H1 (cell line): ENCODE results near the gene MDC1. TPM values are rescaled to one million over a fixed set of nuclear protein-coding genes. Genes with fewer than 3 reads are reported as not detected.

Experiments used
- CTCF ChIA-PET: fragments of 300-600 bp; sonication (Branson Sonifier 250); formaldehyde crosslinking; loops from one replicate; lab custom pipeline; 2021; ENCODE audit not compliant: partially characterized antibody; lab: Charles Lee
- POLR2A ChIA-PET: fragments of 300-600 bp; sonication (Branson Sonifier 250); formaldehyde crosslinking; loops from one replicate; lab custom pipeline; 2021; ENCODE audit warnings: inconsistent platforms; ENCODE audit not compliant: partially characterized antibody; lab: Charles Lee
- DNase-seq, 2 experiments: peaks; one replicate each; pipeline versions ENCODE4 v3.0.0 to v3.0.0-alpha.2; 2010 to 2022; ENCODE audit warnings: low spot score in 2 of 2, low read depth in 1 of 2, mixed read lengths in 1 of 2
- FAIRE-seq: peaks from 2 replicates; lab custom pipeline; 2011; peaks lifted over from hg19 to GRCh38; lab: Jason Lieb, UNC
- H2AFZ ChIP-seq: 2 replicates; pipeline ENCODE4 v1.8.1; 2012; ENCODE audit warnings: low read length, inconsistent platforms
- H2AK5ac ChIP-seq: 2 replicates; pipeline ENCODE4 v1.6.1; 2013; ENCODE audit warnings: low read depth, low read length
- H2BK120ac ChIP-seq: replicated peaks from 2 replicates; pipeline ENCODE3; 2013; ENCODE audit warnings: low read depth, low read length, inconsistent platforms
- H2BK12ac ChIP-seq: 2 replicates; pipeline ENCODE4 v1.6.1; 2013; ENCODE audit warnings: low read depth, low read length
- H2BK15ac ChIP-seq: 2 replicates; pipeline ENCODE4 v1.6.1; 2013; ENCODE audit warnings: low read length
- H2BK20ac ChIP-seq: 2 replicates; pipeline ENCODE4 v1.6.1; 2013; ENCODE audit warnings: low read length
- H2BK5ac ChIP-seq: 2 replicates; pipeline ENCODE4 v1.6.1; 2013; ENCODE audit warnings: low read depth, low read length
- H3K14ac ChIP-seq: 2 replicates; pipeline ENCODE4 v1.6.1; 2013; ENCODE audit warnings: inconsistent platforms; ENCODE audit not compliant: insufficient read length
- H3K18ac ChIP-seq: 2 replicates; pipeline ENCODE4 v1.6.1; 2013; ENCODE audit warnings: low read length; ENCODE audit errors: extremely low read depth
- H3K23ac ChIP-seq: 2 replicates; pipeline ENCODE4 v1.6.1; 2013; ENCODE audit warnings: inconsistent platforms; ENCODE audit not compliant: insufficient read length
- H3K23me2 ChIP-seq: 2 replicates; pipeline ENCODE4 v1.6.1; 2013; ENCODE audit warnings: low read depth, low read length
- H3K27ac ChIP-seq: 2 replicates; pipeline ENCODE4 v1.6.1; 2011; ENCODE audit warnings: low read depth, low read length, inconsistent platforms
- H3K27me3 ChIP-seq, 4 experiments: replicated peaks in 1 of 4; 1 replicate in 1 of 4; 2 replicates in 3 of 4; pipeline versions ENCODE4 v1.6.1 to v1.8.1; 2011 to 2013; ENCODE audit warnings: low read length in 3 of 4, mild to moderate bottlenecking in 3 of 4, inconsistent platforms in 2 of 4, mixed read lengths in 2 of 4, moderate library complexity in 1 of 4; ENCODE audit not compliant: control insufficient read depth in 3 of 4, insufficient read depth in 3 of 4; ENCODE audit errors: extremely low read depth in 1 of 4
- H3K36me3 ChIP-seq, 4 experiments: 2 replicates each; pipeline versions ENCODE4 v1.6.1 to v1.8.1; 2011 to 2013; ENCODE audit warnings: mild to moderate bottlenecking in 4 of 4, low read length in 3 of 4, moderate library complexity in 2 of 4, control low read depth in 1 of 4, inconsistent platforms in 1 of 4; ENCODE audit not compliant: insufficient read depth in 4 of 4, control insufficient read depth in 2 of 4
- H3K4ac ChIP-seq: replicated peaks from 2 replicates; pipeline ENCODE3; 2013; ENCODE audit warnings: low read length, low read depth, mixed read lengths, inconsistent platforms; ENCODE audit not compliant: insufficient read length
- H3K4me1 ChIP-seq, 4 experiments: replicated peaks in 1 of 4; 1 replicate in 1 of 4; 2 replicates in 3 of 4; pipeline versions ENCODE4 v1.6.1 to v1.8.1; 2011 to 2013; ENCODE audit warnings: low read length in 3 of 4, inconsistent platforms in 2 of 4, mixed read lengths in 1 of 4; ENCODE audit not compliant: insufficient read depth in 4 of 4, control insufficient read depth in 3 of 4
- H3K4me2 ChIP-seq, 2 experiments: 2 replicates each; pipeline versions ENCODE4 v1.6.1 to v1.8.1; 2011 to 2013; ENCODE audit warnings: low read depth in 2 of 2, low read length in 2 of 2, control low read depth in 1 of 2, inconsistent platforms in 1 of 2, mild to moderate bottlenecking in 1 of 2; ENCODE audit not compliant: insufficient read depth in 1 of 2
- H3K4me3 ChIP-seq, 4 experiments: fragments of 200-600, 300-600 bp in 1 of 4; sonication (generic), shearing (Covaris generic), sonication (Bioruptor Twin) in 1 of 4; 2 replicates each; pipeline versions ENCODE4 v1.5.1 to v1.8.1; 2011 to 2016; ENCODE audit warnings: low read length in 4 of 4, low read depth in 3 of 4, control low read depth in 2 of 4, inconsistent platforms in 2 of 4, mild to moderate bottlenecking in 2 of 4, mixed read lengths in 1 of 4, moderate library complexity in 1 of 4; ENCODE audit not compliant: insufficient read depth in 2 of 4; ENCODE audit errors: extremely low read depth in 1 of 4
- H3K56ac ChIP-seq: replicated peaks from 2 replicates; pipeline ENCODE3; 2013; ENCODE audit warnings: low read depth, mild to moderate bottlenecking, mixed read lengths, low read length, inconsistent platforms; ENCODE audit not compliant: insufficient read length
- H3K79me1 ChIP-seq: 2 replicates; pipeline ENCODE4 v1.6.1; 2013; ENCODE audit warnings: low read depth, low read length, control low read depth
- H3K79me2 ChIP-seq, 2 experiments: 2 replicates each; pipeline versions ENCODE4 v1.6.1 to v1.8.1; 2012 to 2013; ENCODE audit warnings: low read length in 2 of 2, mild to moderate bottlenecking in 2 of 2, inconsistent platforms in 1 of 2; ENCODE audit not compliant: insufficient read depth in 2 of 2, control insufficient read depth in 1 of 2
- H3K9ac ChIP-seq, 4 experiments: replicated peaks in 1 of 4; 1 replicate in 1 of 4; 2 replicates in 3 of 4; pipeline versions ENCODE4 v1.6.1 to v1.8.1; 2011 to 2013; ENCODE audit warnings: low read depth in 3 of 4, low read length in 3 of 4, control low read depth in 2 of 4, mild to moderate bottlenecking in 2 of 4, moderate library complexity in 2 of 4, inconsistent platforms in 1 of 4; ENCODE audit errors: extremely low read depth in 1 of 4
- H3K9me3 ChIP-seq, 2 experiments: 2 replicates each; pipeline versions ENCODE4 v1.6.1 to v1.8.1; 2012 to 2013; ENCODE audit warnings: mild to moderate bottlenecking in 2 of 2, moderate library complexity in 2 of 2, control low read depth in 1 of 2, inconsistent platforms in 1 of 2, low read depth in 1 of 2, low read length in 1 of 2, mixed read lengths in 1 of 2; ENCODE audit not compliant: insufficient read depth in 2 of 2
- H4K20me1 ChIP-seq, 2 experiments: replicated peaks in 1 of 2; 2 replicates each; pipeline versions ENCODE3 to v1.8.1; 2011 to 2013; ENCODE audit warnings: inconsistent platforms in 2 of 2, low read length in 2 of 2, mild to moderate bottlenecking in 1 of 2; ENCODE audit not compliant: insufficient read depth in 2 of 2, control insufficient read depth in 1 of 2
- H4K5ac ChIP-seq: 2 replicates; pipeline ENCODE4 v1.6.1; 2013; ENCODE audit warnings: low read length, low read depth, mixed read lengths, inconsistent platforms; ENCODE audit not compliant: insufficient read length
- H4K8ac ChIP-seq: 2 replicates; pipeline ENCODE4 v1.8.0; 2013; ENCODE audit warnings: mild to moderate bottlenecking, moderate library complexity, low read length, inconsistent platforms; ENCODE audit not compliant: insufficient read depth; ENCODE audit errors: extremely low read depth
- H4K91ac ChIP-seq: replicated peaks from 2 replicates; pipeline ENCODE3; 2013; ENCODE audit warnings: low read length, mixed read lengths, inconsistent platforms; ENCODE audit not compliant: insufficient read length
- BACH1 ChIP-seq: IDR thresholded peaks from 2 replicates; pipeline ENCODE4 v1.6.1; 2012; ENCODE audit warnings: low read length, improper control_type of control experiment
- KDM5A ChIP-seq: fragments of 200-600 bp; IDR thresholded peaks from 2 replicates; pipeline ENCODE4 v1.7.1; 2012; ENCODE audit warnings: mild to moderate bottlenecking, low read length, inconsistent platforms, mixed read lengths
- RFX5 ChIP-seq: IDR thresholded peaks from 2 replicates; pipeline ENCODE4 v1.6.1; 2011; ENCODE audit warnings: low read depth, low read length, improper control_type of control experiment, borderline replicate concordance
- SAP30 ChIP-seq: fragments of 300-600 bp; sonication (generic); IDR thresholded peaks from 2 replicates; pipeline ENCODE4 v1.7.1; 2012; ENCODE audit warnings: low read length, moderate library complexity, mild to moderate bottlenecking, inconsistent platforms; ENCODE audit not compliant: insufficient read depth, insufficient replicate concordance
- SIRT6 ChIP-seq: IDR thresholded peaks from one replicate; pipeline ENCODE4 v1.7.1; 2012; ENCODE audit warnings: low read length, inconsistent platforms
- SP1 ChIP-seq: IDR thresholded peaks from 2 replicates; pipeline ENCODE4 v1.6.1; 2011; ENCODE audit warnings: low read depth, low read length
- WGBS, 2 experiments: shearing (Covaris generic) in 1 of 2; methylation state at CpG; one replicate each; pipeline versions ENCODE4 v1.1.6 to v1.1.7; 2013 to 2015; ENCODE audit warnings: low lambda C conversion rate in 2 of 2, mixed read lengths in 2 of 2, inconsistent platforms in 1 of 2, low coverage in 1 of 2, missing lambda C conversion rate in 1 of 2; ENCODE audit not compliant: insufficient replicate concordance in 2 of 2, insufficient coverage in 1 of 2, insufficient read length in 1 of 2; ENCODE audit errors: extremely low coverage in 1 of 2, missing lambda C conversion rate in 1 of 2; 5-methylcytosine and 5-hydroxymethylcytosine counted together
- polyA plus RNA-seq, 7 experiments: library from polyadenylated mRNA; depleted of rRNA in 3 of 7; stranded (reverse) in 5 of 7; unstranded in 2 of 7; fragments of >200 nt in 5 of 7; fragments of 200-250 nt in 2 of 7; gene quantifications; 1 replicate in 5 of 7; 2 replicates in 1 of 7; 4 replicates in 1 of 7; pipeline versions ENCODE4 v1.2.1 to v1.2.3, GENCODE V29; 2011 to 2013; ENCODE audit warnings: missing spikeins in 2 of 7, mixed read lengths in 2 of 7
- total RNA-seq: library from RNA; stranded (reverse); fragmentation: NEBNext Ultra II Directional; extraction: Animal tissue kit (Norgen Biotek cat#: 25700); gene quantifications from 2 replicates; pipeline ENCODE4 v1.2.1, GENCODE V29; 2021

The MDC1 gene
- total and polyA plus RNA-seq, 2 of the 8 experiments (the other 6 are each of a cell fraction or from before 2014, with no cell fraction given), result 29.9 to 81.1 TPM

DNA sequence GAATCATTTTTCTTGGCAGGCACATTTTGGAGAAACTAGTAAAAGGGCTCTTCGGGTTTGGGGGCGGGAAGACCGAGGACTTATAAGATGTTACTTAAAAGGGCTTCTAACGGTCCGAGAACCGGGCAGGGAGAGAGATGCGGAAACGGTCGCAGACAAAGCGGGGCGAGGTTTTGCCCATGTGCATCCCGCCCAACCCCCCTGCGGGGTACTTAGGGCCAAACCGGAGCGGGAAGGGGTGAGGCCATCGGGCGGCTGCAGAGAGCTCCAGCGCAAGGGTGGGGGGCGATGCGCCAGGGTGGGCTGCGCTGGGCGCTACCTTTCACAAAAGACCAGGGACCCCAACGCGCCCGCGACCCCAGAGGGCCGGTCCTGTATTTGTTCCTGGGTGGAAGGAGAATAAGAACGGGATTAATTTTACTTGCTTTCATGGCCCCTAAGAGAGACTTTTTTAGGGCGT is 3.7 kb upstream of the MDC1 start:
- WGBS, 2 experiments, result 2% methylated on average over 26 of the region's 29 CpGs; no CpG with 5 or more reads in 1 of the 2 experiments
- Histone ChIP-seq H3K9me3 (no peaks in the 10 kb centered on the region), H2BK5ac (peak overlapping the region; percentile 91), H2BK15ac (no peak overlapping the region), H3K4me2 (peak overlapping the region; percentile 66 to 81), H3K27ac (peak overlapping the region; percentile 97), H3K36me3 (peaks cover 21 to 43% (median 32%) of the 10 kb centered on the region in 4 experiments), H3K79me1 (no peaks in the 10 kb centered on the region), H2BK20ac (no peak overlapping the region), H3K4me1 (peaks cover 0 to 4% (median 1%) of the 10 kb centered on the region in 4 experiments; a peak in 6 of 7 replicates), H3K56ac (peak overlapping the region; percentile 91), H3K4me3 (peak overlapping the region; percentile 96 to 100 (median 96)), H2AFZ (no peak overlapping the region), H2BK12ac (no peak overlapping the region), H4K5ac (peak overlapping the region; percentile 59), H2AK5ac (peak overlapping the region; percentile 66; the same call in 1 of the 2 replicates), H3K79me2 (peaks cover 6 to 48% of the 10 kb centered on the region in 2 experiments), H3K18ac (peak overlapping the region; percentile 24; the same call in 1 of the 2 replicates), H4K91ac (peak overlapping the region; percentile 5), H2BK120ac (no peak overlapping the region), H3K23ac (no peak overlapping the region), H3K4ac (peak overlapping the region; percentile 44), H3K14ac (peak overlapping the region; percentile 6), H4K20me1 (peaks cover 8 to 18% of the 10 kb centered on the region in 2 experiments), H3K23me2 (peaks cover 13% of the 10 kb centered on the region), H3K27me3 (no peaks in the 10 kb centered on the region), H4K8ac (peak overlapping the region; percentile 91), H3K9ac (peak overlapping the region; percentile 92 to 98 (median 96))
- POLR2A ChIA-PET, result interaction anchor here (0.7 to 35.9 kb wide), 22 partner anchors 16 to 366 kb away, joined by 3 to 732 read pairs (median 6); partner anchors contain the start of genes ATAT1, DDR1, DHX16 and FLOT1
- CTCF ChIA-PET, result interaction anchor here (1.1 to 8.2 kb wide), 11 partner anchors 9 to 359 kb away, joined by 3 to 61 read pairs (median 9); partner anchors contain the start of gene FLOT1
- FAIRE-seq (no peak), DNase-seq (peak in 1 of 2 experiments; percentile 72)
- TF ChIP-seq SIRT6 (no peak), KDM5A (no peak), SP1 (no peak), SAP30 (no peak), BACH1 (no peak), RFX5 (no peak)
